ENCODE results near the gene LARGE1.

LARGE1 gene

DNA sequence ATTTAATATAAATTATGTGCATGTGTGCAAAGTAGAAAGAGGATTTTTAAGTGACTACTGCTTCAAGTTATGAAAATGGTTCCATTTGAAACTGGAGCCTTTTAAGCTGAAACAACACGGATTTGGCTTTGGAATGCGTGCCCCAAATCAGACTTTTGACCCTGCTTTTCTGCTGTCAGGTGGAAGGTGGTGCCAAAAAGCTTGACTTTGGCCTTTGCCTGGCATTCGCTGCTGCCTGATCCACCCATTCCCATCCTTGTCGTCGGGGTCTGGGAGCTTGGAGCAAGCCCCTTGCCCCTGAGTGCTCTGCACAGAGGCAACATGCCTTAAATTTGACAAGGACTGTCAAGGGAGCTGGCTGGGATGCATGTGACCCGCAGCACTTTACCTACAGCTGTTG is 526.8 kb downstream of the LARGE1 start:
- Histone ChIP-seq H3K27ac (replicated peaks) (no peak overlapping the region), H3K4me3 (replicated peaks; ENCODE audit: insufficient read depth, low read length) (no peak overlapping the region)
- no peak for TF ChIP-seq GABPA (IDR thresholded peaks at IDR 0.05; ENCODE audit: low read depth)
- TF ChIP-seq, protein P1, sequence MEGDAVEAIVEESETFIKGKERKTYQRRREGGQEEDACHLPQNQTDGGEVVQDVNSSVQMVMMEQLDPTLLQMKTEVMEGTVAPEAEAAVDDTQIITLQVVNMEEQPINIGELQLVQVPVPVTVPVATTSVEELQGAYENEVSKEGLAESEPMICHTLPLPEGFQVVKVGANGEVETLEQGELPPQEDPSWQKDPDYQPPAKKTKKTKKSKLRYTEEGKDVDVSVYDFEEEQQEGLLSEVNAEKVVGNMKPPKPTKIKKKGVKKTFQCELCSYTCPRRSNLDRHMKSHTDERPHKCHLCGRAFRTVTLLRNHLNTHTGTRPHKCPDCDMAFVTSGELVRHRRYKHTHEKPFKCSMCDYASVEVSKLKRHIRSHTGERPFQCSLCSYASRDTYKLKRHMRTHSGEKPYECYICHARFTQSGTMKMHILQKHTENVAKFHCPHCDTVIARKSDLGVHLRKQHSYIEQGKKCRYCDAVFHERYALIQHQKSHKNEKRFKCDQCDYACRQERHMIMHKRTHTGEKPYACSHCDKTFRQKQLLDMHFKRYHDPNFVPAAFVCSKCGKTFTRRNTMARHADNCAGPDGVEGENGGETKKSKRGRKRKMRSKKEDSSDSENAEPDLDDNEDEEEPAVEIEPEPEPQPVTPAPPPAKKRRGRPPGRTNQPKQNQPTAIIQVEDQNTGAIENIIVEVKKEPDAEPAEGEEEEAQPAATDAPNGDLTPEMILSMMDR (IDR thresholded peaks at IDR 0.05; ENCODE audit: insufficient read depth, low read length) = no peak
- no peak for TF ChIP-seq SPI1 (IDR thresholded peaks at IDR 0.05; ENCODE audit: borderline replicate concordance, low read depth)
- no peak for TF ChIP-seq POLR2AphosphoS5 (IDR thresholded peaks at IDR 0.05; ENCODE audit: low read depth)
- no peak for TF ChIP-seq REST (IDR thresholded peaks at IDR 0.05; ENCODE audit: insufficient replicate concordance, low read depth)

DNA sequence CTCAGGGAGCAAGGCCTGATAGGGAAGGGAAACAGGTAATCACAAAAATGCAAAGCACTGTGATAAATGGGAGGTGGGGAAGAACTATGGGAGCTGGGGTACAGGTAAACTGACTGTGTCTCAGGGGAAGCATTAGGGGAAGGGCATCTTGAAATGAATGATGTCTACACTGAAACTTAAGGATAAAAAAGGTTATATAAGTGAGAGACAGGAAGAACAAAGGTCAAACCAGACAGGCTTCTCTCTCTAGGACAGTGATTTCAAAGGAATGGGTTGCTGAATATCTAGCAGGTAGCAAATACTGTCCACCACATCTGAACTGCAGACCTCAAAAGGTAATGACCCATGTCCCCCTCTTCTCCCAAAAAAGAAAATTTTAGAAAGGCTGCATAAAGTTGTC is 529.0 kb downstream of the LARGE1 start:
- TF ChIP-seq, protein P1 (IDR thresholded peaks at IDR 0.05; ENCODE audit: insufficient read depth, low read length) = no peak
- TF ChIP-seq REST (IDR thresholded peaks at IDR 0.05; ENCODE audit: insufficient replicate concordance, low read depth) (no peak), SPI1 (IDR thresholded peaks at IDR 0.05; ENCODE audit: borderline replicate concordance, low read depth) (no peak), POLR2AphosphoS5 (IDR thresholded peaks at IDR 0.05; ENCODE audit: low read depth) (no peak), GABPA (IDR thresholded peaks at IDR 0.05; ENCODE audit: low read depth) (no peak)
- DNase-seq (ENCODE audit: low read depth in 1 of 2, low spot score in 1 of 2) = no peak
- Histone ChIP-seq H3K4me3 (replicated peaks; ENCODE audit: insufficient read depth, low read length) (no peak overlapping the region), H3K27ac (replicated peaks) (no peak overlapping the region), H3K27me3 (ENCODE audit: insufficient read depth, poor library complexity, severe bottlenecking) (no peaks in the 10 kb centered on the region)

More for the DNA sequence above, 526.8 kb downstream of the LARGE1 start:
- H3K27me3 ChIP-seq (ENCODE audit: insufficient read depth, poor library complexity, severe bottlenecking) = no peaks in the 10 kb centered on the region
- DNase-seq (ENCODE audit: low read depth in 1 of 2, low spot score in 1 of 2) = no peak

GRCh38 chr22:33389936-33390335 is 530.3 kb downstream of the LARGE1 start:
- DNase-seq (ENCODE audit: low read depth in 1 of 2, low spot score in 1 of 2) = no peak
- TF ChIP-seq POLR2AphosphoS5 (IDR thresholded peaks at IDR 0.05; ENCODE audit: low read depth) = no peak
- TF ChIP-seq, protein P1 (IDR thresholded peaks at IDR 0.05; ENCODE audit: insufficient read depth, low read length) = no peak
- no peak overlapping the region for H3K4me3 ChIP-seq (replicated peaks; ENCODE audit: insufficient read depth, low read length)
- no peak overlapping the region for H3K27ac ChIP-seq (replicated peaks)
- H3K27me3 ChIP-seq (ENCODE audit: insufficient read depth, poor library complexity, severe bottlenecking) = no peaks in the 10 kb centered on the region

DNA sequence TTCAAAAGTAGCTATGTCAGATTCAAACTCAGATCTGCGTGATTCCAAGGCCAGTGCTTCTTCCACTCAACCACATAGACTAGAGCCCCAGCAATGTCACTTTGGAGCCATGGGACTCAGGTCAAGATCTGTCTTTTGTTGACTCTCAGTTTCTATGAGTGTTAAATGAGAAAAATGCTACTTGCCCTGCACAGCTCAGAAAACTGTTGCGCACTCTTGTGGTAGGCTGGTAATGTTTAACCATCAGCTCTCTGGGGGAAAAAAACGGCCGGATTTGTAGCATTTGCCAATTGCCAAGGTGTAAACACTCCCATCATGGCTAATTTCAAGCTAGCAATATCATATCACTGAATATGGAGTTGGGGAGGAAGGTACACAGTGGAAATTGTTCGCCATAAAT is 534.0 kb downstream of the LARGE1 start:
- TF ChIP-seq, protein P1 (IDR thresholded peaks at IDR 0.05; ENCODE audit: insufficient read depth, low read length) = no peak
- TF ChIP-seq GABPA (IDR thresholded peaks at IDR 0.05; ENCODE audit: low read depth) (no peak), SPI1 (IDR thresholded peaks at IDR 0.05; ENCODE audit: borderline replicate concordance, low read depth) (no peak), POLR2AphosphoS5 (IDR thresholded peaks at IDR 0.05; ENCODE audit: low read depth) (no peak), REST (IDR thresholded peaks at IDR 0.05; ENCODE audit: insufficient replicate concordance, low read depth) (no peak)
- H3K27ac ChIP-seq (replicated peaks) = no peak overlapping the region
- no peak for DNase-seq (ENCODE audit: low read depth in 1 of 2, low spot score in 1 of 2)
- H3K27me3 ChIP-seq (ENCODE audit: insufficient read depth, poor library complexity, severe bottlenecking) = no peaks in the 10 kb centered on the region
- H3K4me3 ChIP-seq (replicated peaks; ENCODE audit: insufficient read depth, low read length) = no peak overlapping the region
